ENCODE data around the gene IMP4.

IMP4 gene

DNA sequence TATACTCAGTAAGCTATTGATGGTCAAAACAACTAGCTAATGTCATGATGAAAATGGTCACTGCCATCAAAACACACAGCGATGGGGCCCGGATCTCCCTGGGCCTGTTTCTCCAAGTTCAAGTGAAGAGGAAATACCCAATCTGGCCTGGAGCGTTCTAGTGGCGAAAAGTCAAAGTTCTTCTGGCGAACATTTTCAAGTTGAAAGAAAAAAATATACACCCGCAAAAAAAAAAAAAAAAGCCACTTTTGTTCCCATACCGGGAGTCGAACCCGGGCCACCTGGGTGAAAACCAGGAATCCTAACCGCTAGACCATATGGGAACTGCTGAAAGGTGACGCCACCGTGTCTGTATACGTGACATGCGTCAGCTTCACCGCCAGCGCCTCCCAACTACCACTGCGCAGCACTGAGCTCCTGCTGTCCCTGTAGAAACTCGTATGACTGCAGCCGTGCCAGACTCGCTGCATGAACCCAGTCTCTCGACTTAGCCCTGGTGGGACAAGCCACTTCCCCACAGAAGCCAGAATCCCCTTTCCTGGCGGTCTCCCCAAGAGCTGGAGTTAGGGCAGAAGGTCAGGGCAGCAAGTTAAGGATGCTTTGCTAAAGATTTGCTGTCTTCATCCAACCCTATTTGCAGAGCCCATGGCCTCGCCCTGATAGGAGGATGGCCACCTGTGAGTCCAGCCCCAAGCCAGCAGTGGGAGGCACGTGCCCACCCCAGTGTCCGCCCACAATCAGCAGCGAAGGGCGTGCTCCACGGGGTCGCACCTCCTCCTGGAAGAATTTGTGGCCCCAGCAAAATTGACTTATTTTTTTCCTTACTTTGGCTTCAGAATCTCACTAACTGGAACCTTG lies 5.6 kb upstream of the IMP4 start (continued):
- TF ChIP-seq, protein P1, sequence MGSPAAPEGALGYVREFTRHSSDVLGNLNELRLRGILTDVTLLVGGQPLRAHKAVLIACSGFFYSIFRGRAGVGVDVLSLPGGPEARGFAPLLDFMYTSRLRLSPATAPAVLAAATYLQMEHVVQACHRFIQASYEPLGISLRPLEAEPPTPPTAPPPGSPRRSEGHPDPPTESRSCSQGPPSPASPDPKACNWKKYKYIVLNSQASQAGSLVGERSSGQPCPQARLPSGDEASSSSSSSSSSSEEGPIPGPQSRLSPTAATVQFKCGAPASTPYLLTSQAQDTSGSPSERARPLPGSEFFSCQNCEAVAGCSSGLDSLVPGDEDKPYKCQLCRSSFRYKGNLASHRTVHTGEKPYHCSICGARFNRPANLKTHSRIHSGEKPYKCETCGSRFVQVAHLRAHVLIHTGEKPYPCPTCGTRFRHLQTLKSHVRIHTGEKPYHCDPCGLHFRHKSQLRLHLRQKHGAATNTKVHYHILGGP (tag by site-specific recombination; IDR thresholded peaks at IDR 0.05), result no peak
- TF ChIP-seq FEZF1 (tag by site-specific recombination; IDR thresholded peaks at IDR 0.05) (no peak), RBAK (tag by site-specific recombination; IDR thresholded peaks at IDR 0.05) (no peak), ZBTB17 (tag by site-specific recombination; IDR thresholded peaks at IDR 0.05) (0 out of 2 replicates have a peak, but pooled peaks have one; percentile 36), YY2 (tag by site-specific recombination; IDR thresholded peaks at IDR 0.05) (no peak), ZNF416 (tag by site-specific recombination; IDR thresholded peaks at IDR 0.05) (no peak), ZNF184 (tag by site-specific recombination; IDR thresholded peaks at IDR 0.05) (no peak), CTCF (tag by site-specific recombination; IDR thresholded peaks at IDR 0.05) (no peak), ZNF133 (tag by site-specific recombination; IDR thresholded peaks at IDR 0.05) (no peak), PRDM1 (tag by site-specific recombination; IDR thresholded peaks at IDR 0.05) (no peak), ZNF677 (tag by site-specific recombination; IDR thresholded peaks at IDR 0.05) (no peak), ZNF18 (tag by site-specific recombination; IDR thresholded peaks at IDR 0.05) (no peak), ZXDB (tag by site-specific recombination; IDR thresholded peaks at IDR 0.05) (peak; percentile 51; the same call in 1 of the 2 replicates), ZNF394 (tag by site-specific recombination; IDR thresholded peaks at IDR 0.05; ENCODE audit: borderline replicate concordance) (peak; percentile 33; the same call in 1 of the 2 replicates), ZNF518A (tag by site-specific recombination; conservative IDR thresholded peaks at IDR 0.05; ENCODE audit: low read depth) (no peak)
- TF ChIP-seq, protein P2, sequence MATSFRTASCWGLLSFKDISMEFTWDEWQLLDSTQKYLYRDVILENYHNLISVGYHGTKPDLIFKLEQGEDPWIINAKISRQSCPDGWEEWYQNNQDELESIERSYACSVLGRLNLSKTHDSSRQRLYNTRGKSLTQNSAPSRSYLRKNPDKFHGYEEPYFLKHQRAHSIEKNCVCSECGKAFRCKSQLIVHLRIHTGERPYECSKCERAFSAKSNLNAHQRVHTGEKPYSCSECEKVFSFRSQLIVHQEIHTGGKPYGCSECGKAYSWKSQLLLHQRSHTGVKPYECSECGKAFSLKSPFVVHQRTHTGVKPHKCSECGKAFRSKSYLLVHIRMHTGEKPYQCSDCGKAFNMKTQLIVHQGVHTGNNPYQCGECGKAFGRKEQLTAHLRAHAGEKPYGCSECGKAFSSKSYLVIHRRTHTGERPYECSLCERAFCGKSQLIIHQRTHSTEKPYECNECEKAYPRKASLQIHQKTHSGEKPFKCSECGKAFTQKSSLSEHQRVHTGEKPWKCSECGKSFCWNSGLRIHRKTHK (tag by site-specific recombination; IDR thresholded peaks at IDR 0.05), result no peak
- TF ChIP-seq, protein P3, sequence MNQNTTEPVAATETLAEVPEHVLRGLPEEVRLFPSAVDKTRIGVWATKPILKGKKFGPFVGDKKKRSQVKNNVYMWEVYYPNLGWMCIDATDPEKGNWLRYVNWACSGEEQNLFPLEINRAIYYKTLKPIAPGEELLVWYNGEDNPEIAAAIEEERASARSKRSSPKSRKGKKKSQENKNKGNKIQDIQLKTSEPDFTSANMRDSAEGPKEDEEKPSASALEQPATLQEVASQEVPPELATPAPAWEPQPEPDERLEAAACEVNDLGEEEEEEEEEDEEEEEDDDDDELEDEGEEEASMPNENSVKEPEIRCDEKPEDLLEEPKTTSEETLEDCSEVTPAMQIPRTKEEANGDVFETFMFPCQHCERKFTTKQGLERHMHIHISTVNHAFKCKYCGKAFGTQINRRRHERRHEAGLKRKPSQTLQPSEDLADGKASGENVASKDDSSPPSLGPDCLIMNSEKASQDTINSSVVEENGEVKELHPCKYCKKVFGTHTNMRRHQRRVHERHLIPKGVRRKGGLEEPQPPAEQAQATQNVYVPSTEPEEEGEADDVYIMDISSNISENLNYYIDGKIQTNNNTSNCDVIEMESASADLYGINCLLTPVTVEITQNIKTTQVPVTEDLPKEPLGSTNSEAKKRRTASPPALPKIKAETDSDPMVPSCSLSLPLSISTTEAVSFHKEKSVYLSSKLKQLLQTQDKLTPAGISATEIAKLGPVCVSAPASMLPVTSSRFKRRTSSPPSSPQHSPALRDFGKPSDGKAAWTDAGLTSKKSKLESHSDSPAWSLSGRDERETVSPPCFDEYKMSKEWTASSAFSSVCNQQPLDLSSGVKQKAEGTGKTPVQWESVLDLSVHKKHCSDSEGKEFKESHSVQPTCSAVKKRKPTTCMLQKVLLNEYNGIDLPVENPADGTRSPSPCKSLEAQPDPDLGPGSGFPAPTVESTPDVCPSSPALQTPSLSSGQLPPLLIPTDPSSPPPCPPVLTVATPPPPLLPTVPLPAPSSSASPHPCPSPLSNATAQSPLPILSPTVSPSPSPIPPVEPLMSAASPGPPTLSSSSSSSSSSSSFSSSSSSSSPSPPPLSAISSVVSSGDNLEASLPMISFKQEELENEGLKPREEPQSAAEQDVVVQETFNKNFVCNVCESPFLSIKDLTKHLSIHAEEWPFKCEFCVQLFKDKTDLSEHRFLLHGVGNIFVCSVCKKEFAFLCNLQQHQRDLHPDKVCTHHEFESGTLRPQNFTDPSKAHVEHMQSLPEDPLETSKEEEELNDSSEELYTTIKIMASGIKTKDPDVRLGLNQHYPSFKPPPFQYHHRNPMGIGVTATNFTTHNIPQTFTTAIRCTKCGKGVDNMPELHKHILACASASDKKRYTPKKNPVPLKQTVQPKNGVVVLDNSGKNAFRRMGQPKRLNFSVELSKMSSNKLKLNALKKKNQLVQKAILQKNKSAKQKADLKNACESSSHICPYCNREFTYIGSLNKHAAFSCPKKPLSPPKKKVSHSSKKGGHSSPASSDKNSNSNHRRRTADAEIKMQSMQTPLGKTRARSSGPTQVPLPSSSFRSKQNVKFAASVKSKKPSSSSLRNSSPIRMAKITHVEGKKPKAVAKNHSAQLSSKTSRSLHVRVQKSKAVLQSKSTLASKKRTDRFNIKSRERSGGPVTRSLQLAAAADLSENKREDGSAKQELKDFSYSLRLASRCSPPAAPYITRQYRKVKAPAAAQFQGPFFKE (tag by site-specific recombination; IDR thresholded peaks at IDR 0.05; ENCODE audit: borderline replicate concordance), result no peak
- TF ChIP-seq, protein P4, sequence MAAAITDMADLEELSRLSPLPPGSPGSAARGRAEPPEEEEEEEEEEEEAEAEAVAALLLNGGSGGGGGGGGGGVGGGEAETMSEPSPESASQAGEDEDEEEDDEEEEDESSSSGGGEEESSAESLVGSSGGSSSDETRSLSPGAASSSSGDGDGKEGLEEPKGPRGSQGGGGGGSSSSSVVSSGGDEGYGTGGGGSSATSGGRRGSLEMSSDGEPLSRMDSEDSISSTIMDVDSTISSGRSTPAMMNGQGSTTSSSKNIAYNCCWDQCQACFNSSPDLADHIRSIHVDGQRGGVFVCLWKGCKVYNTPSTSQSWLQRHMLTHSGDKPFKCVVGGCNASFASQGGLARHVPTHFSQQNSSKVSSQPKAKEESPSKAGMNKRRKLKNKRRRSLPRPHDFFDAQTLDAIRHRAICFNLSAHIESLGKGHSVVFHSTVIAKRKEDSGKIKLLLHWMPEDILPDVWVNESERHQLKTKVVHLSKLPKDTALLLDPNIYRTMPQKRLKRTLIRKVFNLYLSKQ (tag by site-specific recombination; IDR thresholded peaks at IDR 0.05; ENCODE audit: borderline replicate concordance), result no peak
